NCI-H1105 (cell line): ENCODE measurements around the gene HACD4.
"Not testable (repeated sequence)": the region's sequence is repeated elsewhere in the genome, so short reads cannot be mapped to it uniquely, and the experiment has no call there.

Experiments
- DNase-seq: peaks from one replicate; lab custom pipeline; 2025; lab: John Stamatoyannopoulos, UW

Gene HACD4

DNA sequence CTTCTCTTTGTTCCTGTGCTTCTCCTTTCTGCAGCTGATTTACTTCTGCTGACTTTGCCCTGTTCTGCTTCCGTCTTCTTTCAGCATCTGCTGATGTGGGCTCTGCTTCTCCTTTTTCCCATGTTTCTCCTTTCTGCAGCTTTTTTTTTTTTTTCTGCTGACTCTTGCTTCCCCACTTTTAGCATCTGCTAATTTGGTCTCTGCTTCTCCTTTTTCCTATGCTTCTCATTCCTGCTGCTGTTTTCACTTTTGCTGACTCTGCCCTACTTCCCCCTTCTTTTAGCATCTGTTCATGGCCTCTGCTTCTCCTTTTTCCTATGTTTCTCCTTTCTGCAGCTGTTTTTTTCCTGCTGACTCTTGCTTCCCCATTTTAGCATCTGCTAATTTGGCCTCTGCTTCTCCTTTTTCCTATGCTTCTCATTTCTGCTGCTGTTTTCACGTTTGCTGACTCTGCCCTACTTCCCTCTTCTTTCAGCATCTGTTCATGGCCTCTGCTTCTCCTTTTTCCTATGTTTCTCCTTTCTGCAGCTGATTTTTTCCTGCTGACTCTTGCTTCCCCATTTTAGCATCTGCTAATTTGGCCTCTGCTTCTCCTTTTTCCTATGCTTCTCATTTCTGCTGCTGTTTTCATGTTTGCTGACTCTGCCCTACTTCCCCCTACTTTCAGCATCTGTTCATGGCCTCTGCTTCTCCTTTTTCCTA is 58.0 kb downstream of the HACD4 start:
- DNase-seq = not testable (repeated sequence)

DNA sequence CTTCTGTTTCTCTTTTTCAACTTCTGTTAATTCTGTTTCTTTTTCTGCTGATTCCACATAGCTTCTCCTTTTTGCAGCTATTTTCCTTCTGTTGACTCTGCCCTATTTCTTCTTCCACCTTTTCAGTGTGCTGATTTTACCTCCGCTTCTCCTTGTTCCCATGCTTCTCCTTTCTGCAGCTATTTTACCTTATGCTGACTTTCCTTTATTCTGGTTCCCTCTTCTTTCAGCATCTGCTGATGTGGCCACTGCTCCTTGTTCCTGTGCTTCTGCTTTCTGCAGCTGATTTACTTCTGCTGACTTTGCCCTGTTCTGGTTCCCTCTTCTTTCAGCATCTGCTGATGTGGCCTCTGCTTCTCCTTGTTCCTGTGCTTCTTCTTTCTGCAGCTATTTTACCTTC is 58.8 kb downstream of the HACD4 start:
- DNase-seq = no peak

- no peak for DNase-seq
These were observed 68.8 kb downstream of the HACD4 start for GRCh38 chr9:20962536-20963225.

DNA sequence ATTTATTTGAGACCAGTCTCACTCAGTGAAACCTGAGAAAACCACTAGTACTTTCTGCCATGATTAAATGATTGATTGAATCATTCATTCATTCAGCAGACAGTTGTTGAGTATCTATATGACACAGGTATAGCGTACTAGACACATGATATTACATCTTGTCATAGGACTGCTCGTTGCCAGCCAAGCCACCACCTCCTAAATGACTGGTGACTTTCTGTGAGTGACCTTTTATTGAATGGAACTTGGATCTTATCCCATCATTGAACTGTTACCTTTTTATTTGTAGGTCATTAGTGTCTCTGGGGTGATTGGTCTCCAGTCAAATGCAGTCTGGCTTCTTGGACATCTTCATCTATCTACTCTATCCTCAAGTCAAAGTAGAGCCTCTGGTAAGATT is 80.7 kb downstream of the HACD4 start:
- no peak for DNase-seq
